Hematopoietic multipotent progenitor cell treated with erythropoietin and hydrocortisone succinate and interleukin-3 and kit ligand, for 15 days (in vitro differentiated cells): ENCODE results near the gene RNF4.
"Not testable (repeated sequence)": the region's sequence is repeated elsewhere in the genome, so short reads cannot be mapped to it uniquely, and the experiment has no call there.

Source experiments
- DNase-seq: peaks from one replicate; pipeline ENCODE4 v3.0.0-alpha.2; 2015; ENCODE audit warnings: low spot score

Gene RNF4

GRCh38 chr4:2468456-2469191 is at the start of gene RNF4:
TSS of gene RNF4 (plus strand) at chr4:2469106. CDS start at chr4:2490494, 21,388 bp downstream.
- peak; percentile 98 for DNase-seq

- DNase-seq, result no peak
These were observed 49.1 kb upstream of the RNF4 start for GRCh38 chr4:2419814-2420213.

- DNase-seq, result no peak
These were observed 47.0 kb upstream of the RNF4 start for GRCh38 chr4:2421928-2422327.

GRCh38 chr4:2423066-2423465 is 45.8 kb upstream of the RNF4 start:
- DNase-seq, result no peak

GRCh38 chr4:2423695-2424094 is 45.2 kb upstream of the RNF4 start:
- DNase-seq, result no peak

- DNase-seq, result no peak
These were observed 44.3 kb upstream of the RNF4 start for GRCh38 chr4:2424581-2424980.

GRCh38 chr4:2425386-2426068 is 43.4 kb upstream of the RNF4 start:
- DNase-seq, result no peak

- no peak for DNase-seq
These were observed 42.9 kb upstream of the RNF4 start for GRCh38 chr4:2426069-2426397.

- DNase-seq, result no peak
These were observed 42.1 kb upstream of the RNF4 start for GRCh38 chr4:2426711-2427275.

GRCh38 chr4:2427383-2428334 is 41.2 kb upstream of the RNF4 start:
- no peak for DNase-seq

- no peak for DNase-seq
These were observed 40.3 kb upstream of the RNF4 start for GRCh38 chr4:2428496-2429213.

- DNase-seq, result not testable (repeated sequence)
These were observed 38.8 kb upstream of the RNF4 start for GRCh38 chr4:2429945-2430757.

GRCh38 chr4:2432004-2432403 is 36.9 kb upstream of the RNF4 start:
- DNase-seq, result no peak

GRCh38 chr4:2432991-2433530 is 35.8 kb upstream of the RNF4 start:
- DNase-seq, result no peak

- DNase-seq, result no peak
These were observed 35.1 kb upstream of the RNF4 start for GRCh38 chr4:2433609-2434350.

GRCh38 chr4:2434420-2434819 is 34.5 kb upstream of the RNF4 start:
- no peak for DNase-seq

GRCh38 chr4:2436301-2436700 is 32.6 kb upstream of the RNF4 start:
- no peak for DNase-seq

GRCh38 chr4:2436761-2437474 is 32.0 kb upstream of the RNF4 start:
- no peak for DNase-seq
